Measurements from ENCODE around the gene SHBG.

SHBG gene

DNA sequence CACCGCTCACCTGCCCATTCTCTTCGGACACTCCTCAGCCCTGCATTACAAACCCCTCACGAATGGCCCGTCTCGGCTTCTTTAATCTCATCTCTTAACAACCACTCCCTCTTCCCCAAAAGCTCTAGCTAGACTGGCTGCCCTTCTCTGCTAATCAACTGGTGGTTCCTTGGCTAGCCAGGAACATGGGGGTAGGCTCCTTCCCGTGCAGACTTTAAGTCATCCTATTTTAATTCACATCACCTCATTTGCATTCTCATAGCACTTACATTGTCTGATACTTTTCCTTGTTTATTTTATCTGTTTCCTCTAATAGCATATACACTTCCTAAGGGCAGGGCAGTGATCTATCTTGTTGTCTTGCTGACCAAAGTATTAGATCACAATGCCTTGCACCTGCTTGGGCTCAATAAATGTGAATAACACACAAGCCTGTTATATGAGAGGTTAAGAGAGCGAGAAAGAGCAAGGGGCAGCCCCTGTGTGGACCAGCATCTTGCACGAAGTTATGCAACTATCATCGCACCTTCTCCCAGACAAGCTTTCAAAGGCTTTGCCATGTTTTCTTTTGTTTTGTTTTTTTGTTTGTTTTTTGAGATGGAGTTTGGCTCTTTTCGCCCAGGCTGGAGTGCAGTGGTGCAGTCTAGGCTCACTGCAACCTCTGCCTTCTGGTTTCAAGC lies 47.6 kb downstream of the SHBG start:
- Histone ChIP-seq H3K4me1 (ENCODE audit: control insufficient read depth in 1 of 2, insufficient read depth in 2 of 2, low read length in 2 of 2) (no peaks in the 10 kb centered on the region), H3K9me3 (ENCODE audit: control insufficient read depth in 1 of 2, low read length in 2 of 2) (peaks cover 6 to 7% of the 10 kb centered on the region in 2 donors), H3K27me3 (ENCODE audit: low read depth, low read length) (no peaks in the 10 kb centered on the region), H3K4me3 (ENCODE audit: low read depth in 1 of 2, low read length in 2 of 2) (no peak overlapping the region), H3K36me3 (ENCODE audit: control insufficient read depth in 1 of 2, insufficient read depth in 2 of 2, low read length in 2 of 2) (peaks cover 20 to 35% of the 10 kb centered on the region in 2 donors), H3K27ac (ENCODE audit: low read length) (no peak overlapping the region)

Measured in muscle layer of duodenum (tissue), 2 donors.